Limb (tissue), 2 donors: Measurements from ENCODE around the gene SLC19A3.

Experiments
- DNase-seq, 2 donors: peaks; one replicate each; pipeline ENCODE4 v3.0.0-alpha.2; 2016; ENCODE audit errors: extremely low spot score in 2 of 2

The SLC19A3 gene

DNA sequence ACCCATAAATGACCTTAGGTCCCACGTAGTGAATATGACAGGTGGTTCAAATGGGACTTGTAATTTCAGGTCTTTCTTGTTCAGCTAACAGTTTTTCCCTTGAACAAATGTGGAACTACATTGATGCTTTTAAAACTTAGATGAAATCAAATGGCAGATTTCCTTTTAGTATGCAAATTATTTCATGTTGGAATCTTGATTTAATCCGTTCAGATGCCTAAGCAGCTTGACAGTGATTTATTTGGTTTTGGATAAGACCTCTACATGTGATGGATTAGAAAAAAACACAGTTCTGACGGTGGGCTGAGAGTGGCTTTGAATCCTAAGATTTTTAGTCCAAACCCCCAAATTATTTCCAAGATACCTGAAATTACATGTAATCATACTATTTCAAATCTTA, 83.6 kb downstream of the SLC19A3 start:
- no peak for DNase-seq
